Measurements from ENCODE around the gene JAZF1. TPM values are rescaled to one million over a fixed set of nuclear protein-coding genes. Genes with fewer than 3 reads are reported as not detected.

Gene JAZF1
- total and polyA plus RNA-seq, 2 of the 8 experiments (the other 6 are each of a cell fraction or from before 2014, with no cell fraction given) = 2.6 to 21.8 TPM

DNA sequence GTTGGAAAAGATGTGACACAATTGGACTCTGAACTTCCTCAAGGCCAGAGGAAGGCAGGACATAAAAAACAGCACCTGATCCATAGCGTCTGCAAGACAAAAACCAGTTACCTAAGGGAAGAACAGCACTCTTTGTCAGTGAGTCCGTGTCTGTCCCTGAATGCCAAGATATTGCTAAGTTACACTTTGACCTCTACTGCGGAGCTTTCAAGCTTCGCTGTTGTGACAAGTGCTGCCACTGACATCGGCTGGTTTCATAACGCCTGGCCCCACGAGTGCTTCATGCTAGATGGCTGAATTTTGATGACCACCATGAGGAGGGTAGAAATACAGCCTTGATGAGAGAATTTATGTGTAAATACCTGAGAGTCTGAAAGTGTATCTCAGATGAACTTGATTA lies 49.7 kb upstream of the JAZF1 start:
- 0 out of 2 replicates have a peak overlapping the region, but pooled peaks have one; percentile 6 for H2AK5ac ChIP-seq (ENCODE audit: low read depth, low read length)
- no peak overlapping the region for H3K27ac ChIP-seq (ENCODE audit: low read depth, low read length)
- peak overlapping the region; percentile 72; the same call in 1 of the 2 replicates for H2BK20ac ChIP-seq (ENCODE audit: low read length)
- no peaks in the 10 kb centered on the region for H3K36me3 ChIP-seq (ENCODE audit: control insufficient read depth in 2 of 4, insufficient read depth in 4 of 4, low read length in 3 of 4)
- no peaks in the 10 kb centered on the region for H3K27me3 ChIP-seq (replicated peaks in 1 of 4; ENCODE audit: control insufficient read depth in 3 of 4, extremely low read depth in 1 of 4, insufficient read depth in 3 of 4, low read length in 3 of 4)
- H4K91ac ChIP-seq (replicated peaks; ENCODE audit: insufficient read length, low read length) = no peak overlapping the region
- H3K4me2 ChIP-seq (ENCODE audit: insufficient read depth in 1 of 2, low read depth in 2 of 2, low read length in 2 of 2) = no peak overlapping the region
- H4K8ac ChIP-seq (ENCODE audit: extremely low read depth, insufficient read depth, low read length) = no peak overlapping the region
- ChIA-PET POLR2A (ENCODE audit: partially characterized antibody) (no interaction called here), CTCF (ENCODE audit: partially characterized antibody) (no interaction called here)
- no peak overlapping the region for H3K56ac ChIP-seq (replicated peaks; ENCODE audit: insufficient read length, low read depth, low read length)
- H3K23me2 ChIP-seq (ENCODE audit: low read depth, low read length) = no peaks in the 10 kb centered on the region
- H4K20me1 ChIP-seq (replicated peaks in 1 of 2; ENCODE audit: control insufficient read depth in 1 of 2, insufficient read depth in 2 of 2, low read length in 2 of 2) = no peaks in the 10 kb centered on the region
- H2BK15ac ChIP-seq (ENCODE audit: low read length) = no peak overlapping the region
- H3K18ac ChIP-seq (ENCODE audit: extremely low read depth, low read length) = peak overlapping the region; percentile 44; the same call in 1 of the 2 replicates
- H3K79me2 ChIP-seq (ENCODE audit: control insufficient read depth in 1 of 2, insufficient read depth in 2 of 2, low read length in 2 of 2) = no peaks in the 10 kb centered on the region
- FAIRE-seq = no peak
- H3K4me1 ChIP-seq (replicated peaks in 1 of 4; ENCODE audit: control insufficient read depth in 3 of 4, insufficient read depth in 4 of 4, low read length in 3 of 4) = peaks cover 4 to 13% (median 7%) of the 10 kb centered on the region in 4 experiments; a peak in 6 of 7 replicates
- H3K79me1 ChIP-seq (ENCODE audit: low read depth, low read length) = no peaks in the 10 kb centered on the region
- H4K5ac ChIP-seq (ENCODE audit: insufficient read length, low read depth, low read length) = no peak overlapping the region
- H3K9ac ChIP-seq (replicated peaks in 1 of 4; ENCODE audit: extremely low read depth in 1 of 4, low read depth in 3 of 4, low read length in 3 of 4) = no peak overlapping the region
- H3K9me3 ChIP-seq (ENCODE audit: insufficient read depth in 2 of 2, low read depth in 1 of 2, low read length in 1 of 2) = peaks cover 0 to under 1% of the 10 kb centered on the region in 2 experiments; a peak in 1 of 4 replicates
- DNase-seq (ENCODE audit: low read depth in 1 of 2, low spot score in 2 of 2) = no peak
- no peak overlapping the region for H2BK120ac ChIP-seq (replicated peaks; ENCODE audit: low read depth, low read length)
- no peak overlapping the region for H3K23ac ChIP-seq (ENCODE audit: insufficient read length)
- H3K4me3 ChIP-seq (ENCODE audit: extremely low read depth in 1 of 4, insufficient read depth in 2 of 4, low read depth in 3 of 4, low read length in 4 of 4) = no peak overlapping the region
- H3K14ac ChIP-seq (ENCODE audit: insufficient read length) = no peak overlapping the region
- peak overlapping the region; percentile 64 for H2BK12ac ChIP-seq (ENCODE audit: low read depth, low read length)
- peak overlapping the region; percentile 47; the same call in 1 of the 2 replicates for H2BK5ac ChIP-seq (ENCODE audit: low read depth, low read length)
- no peak overlapping the region for H3K4ac ChIP-seq (replicated peaks; ENCODE audit: insufficient read length, low read depth, low read length)
- H2AFZ ChIP-seq (ENCODE audit: low read length) = peak overlapping the region; percentile 87
- 77% methylated on average over 7 of the region's 7 CpGs; no CpG with 5 or more reads in 1 of the 2 experiments for WGBS, 2 experiments (ENCODE audit: extremely low coverage in 1 of 2, insufficient coverage in 1 of 2, insufficient read length in 1 of 2, insufficient replicate concordance in 2 of 2, low coverage in 1 of 2, low lambda C conversion rate in 2 of 2, missing lambda C conversion rate in 1 of 2)
- no peak for TF ChIP-seq RXRA (IDR thresholded peaks at IDR 0.05; ENCODE audit: insufficient read depth, low read depth, low read length)
- no peak for TF ChIP-seq ATF3 (IDR thresholded peaks at IDR 0.05; ENCODE audit: insufficient read depth, low read depth, low read length)
- TF ChIP-seq SIN3A (conservative IDR thresholded peaks at IDR 0.05 in 1 of 2, IDR thresholded peaks at IDR 0.05 in 1 of 2; ENCODE audit: low read depth in 1 of 2, low read length in 2 of 2) = no peak
- TF ChIP-seq SRF (IDR thresholded peaks at IDR 0.05; ENCODE audit: low read depth, low read length) = no peak
- TF ChIP-seq TAF7 (optimal IDR thresholded peaks at IDR 0.05; ENCODE audit: borderline replicate concordance, low read depth, low read length) = no peak
- TF ChIP-seq, protein P1, sequence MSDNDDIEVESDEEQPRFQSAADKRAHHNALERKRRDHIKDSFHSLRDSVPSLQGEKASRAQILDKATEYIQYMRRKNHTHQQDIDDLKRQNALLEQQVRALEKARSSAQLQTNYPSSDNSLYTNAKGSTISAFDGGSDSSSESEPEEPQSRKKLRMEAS (IDR thresholded peaks at IDR 0.05) = no peak
- no peak for TF ChIP-seq BRCA1 (IDR thresholded peaks at IDR 0.05; ENCODE audit: low read depth, low read length)
- no peak for TF ChIP-seq SUZ12 (IDR thresholded peaks at IDR 0.05; ENCODE audit: low read length)
- TF ChIP-seq CREB1 (IDR thresholded peaks at IDR 0.05) = no peak
- TF ChIP-seq SIX5 (IDR thresholded peaks at IDR 0.05; ENCODE audit: low read depth, low read length) = no peak
- TF ChIP-seq BCL11A (IDR thresholded peaks at IDR 0.05; ENCODE audit: low read depth in 2 of 2, low read length in 2 of 2) = no peak
- TF ChIP-seq SIRT6 (IDR thresholded peaks at IDR 0.05; ENCODE audit: low read length) = no peak
- TF ChIP-seq BACH1 (IDR thresholded peaks at IDR 0.05; ENCODE audit: low read length) = no peak
- TF ChIP-seq POLR2A (IDR thresholded peaks at IDR 0.05; ENCODE audit: control extremely low read depth in 1 of 2, low read depth in 2 of 2, low read length in 2 of 2) = no peak

All from H1 (cell line).